HG03575 (cell line): ENCODE data around the gene CCNB2.
"Not testable (repeated sequence)": the region's sequence is repeated elsewhere in the genome, so short reads cannot be mapped to it uniquely, and the experiment has no call there.

ENCODE experiments used
- ATAC-seq: cut with Tn5 transposase; IDR thresholded peaks from one replicate; pipeline ENCODE4 v1.9.1; 2021; ENCODE audit not compliant: unreplicated experiment, insufficient number of reproducible peaks, low FRiP score; ENCODE audit errors: extremely low read depth

CCNB2 gene

DNA sequence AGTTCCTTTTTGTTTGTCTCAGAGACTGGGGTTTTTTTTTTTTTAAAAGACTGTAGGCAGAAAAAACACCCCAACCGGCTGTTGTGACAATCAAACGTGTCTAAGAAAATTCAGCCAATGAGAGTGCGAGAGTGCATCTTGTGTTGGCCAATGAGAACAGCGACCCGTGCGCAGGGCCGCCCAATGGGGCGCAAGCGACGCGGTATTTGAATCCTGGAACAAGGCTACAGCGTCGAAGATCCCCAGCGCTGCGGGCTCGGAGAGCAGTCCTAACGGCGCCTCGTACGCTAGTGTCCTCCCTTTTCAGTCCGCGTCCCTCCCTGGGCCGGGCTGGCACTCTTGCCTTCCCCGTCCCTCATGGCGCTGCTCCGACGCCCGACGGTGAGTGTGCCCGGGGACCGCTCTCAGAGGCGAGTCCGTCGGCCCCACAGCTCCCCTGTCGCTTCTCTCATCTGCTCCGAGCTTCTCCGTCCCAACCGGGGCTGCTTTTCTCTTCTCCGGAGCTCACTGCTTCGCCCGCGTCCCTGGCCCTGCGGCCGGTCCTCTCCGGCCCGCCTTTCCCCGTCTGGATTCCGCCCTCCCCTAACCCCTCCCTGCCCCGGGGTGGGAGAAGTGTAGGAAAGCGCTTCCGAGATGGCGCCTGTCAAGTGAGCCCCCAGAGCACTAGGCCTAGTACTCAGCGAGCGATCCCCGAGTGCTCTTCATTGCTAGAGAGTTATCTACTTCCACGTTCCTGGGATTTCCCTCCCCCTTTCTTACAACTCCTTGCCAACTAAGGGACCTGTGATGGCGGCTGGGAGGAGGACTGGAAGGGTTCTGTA, at the start of gene CCNB2:
CCNB2 (plus strand) TSS at position 235 of the 821 bp plus-strand sequence; CDS start at position 358, 123 bp downstream.
- ATAC-seq, result peak; percentile 67

DNA sequence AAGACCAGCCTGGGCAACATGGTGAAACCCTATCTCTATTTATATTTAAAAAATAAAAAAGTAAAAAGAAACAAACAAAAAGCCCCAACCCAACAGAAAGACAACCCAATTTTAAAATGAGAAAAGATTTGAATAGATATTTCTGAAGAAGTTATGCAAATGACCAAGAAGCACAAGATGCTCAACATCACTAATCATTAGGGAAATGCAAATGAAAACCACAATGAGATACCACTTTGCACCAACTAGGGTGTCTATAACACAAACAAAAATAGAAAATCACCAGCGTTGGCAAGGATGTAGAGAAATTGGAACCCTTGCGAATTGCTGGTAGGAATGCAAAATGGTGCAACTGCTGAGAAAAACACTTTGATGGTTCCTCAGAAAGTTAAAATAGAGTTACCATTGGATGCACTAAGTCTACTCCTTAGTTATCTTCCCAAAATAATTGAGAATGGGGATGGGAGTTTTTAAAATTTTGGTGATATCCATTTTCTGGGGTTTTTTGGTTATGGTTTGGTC, 45.8 kb upstream of the CCNB2 start:
- ATAC-seq, result no peak

- ATAC-seq, result no peak
These were observed 44.6 kb upstream of the CCNB2 start for GRCh38 chr15:59060348-59060747.

GRCh38 chr15:59063042-59063441, 41.9 kb upstream of the CCNB2 start:
- no peak for ATAC-seq

- ATAC-seq, result no peak
These were observed 35.5 kb upstream of the CCNB2 start for GRCh38 chr15:59069430-59069829.

DNA sequence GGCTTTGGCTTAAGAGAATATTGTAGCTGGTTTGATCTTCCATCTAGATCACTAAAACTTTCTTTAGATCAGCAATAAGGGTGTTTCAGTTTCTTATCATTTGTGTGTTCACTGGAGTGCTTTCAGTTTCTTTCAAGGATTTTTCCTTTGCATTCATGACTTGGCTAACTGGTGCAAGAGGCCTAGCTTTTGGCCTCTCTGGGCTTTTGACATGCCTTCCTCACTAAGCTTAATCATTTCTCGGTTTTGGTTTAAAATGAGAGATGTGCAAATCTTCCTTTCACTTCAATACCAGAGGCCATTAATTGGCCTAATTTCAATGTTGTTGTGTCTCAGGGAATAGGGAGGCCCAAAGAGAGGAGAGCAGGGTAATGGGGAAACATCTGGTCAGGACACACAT, 30.3 kb upstream of the CCNB2 start:
- ATAC-seq, result no peak

- ATAC-seq, result no peak
These were observed 17.2 kb upstream of the CCNB2 start for GRCh38 chr15:59087731-59088130.

DNA sequence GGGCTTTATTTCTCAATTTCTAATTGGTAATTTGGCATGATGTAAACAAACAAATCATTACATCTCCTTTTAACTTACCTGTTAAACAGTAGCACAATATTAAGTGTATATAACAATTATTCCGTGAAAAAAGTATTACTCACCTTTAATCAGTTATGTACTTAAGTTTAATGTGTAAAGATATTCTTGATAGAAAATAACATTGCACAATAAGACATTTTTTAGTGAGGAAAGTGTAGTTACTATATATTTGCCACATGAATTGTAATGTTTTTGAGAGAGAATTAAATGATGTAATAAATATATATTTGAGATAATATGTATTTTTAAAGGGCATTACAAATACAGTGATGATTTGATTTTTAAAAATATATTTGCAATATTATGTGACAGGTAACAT, 10.9 kb upstream of the CCNB2 start:
- ATAC-seq, result no peak

- ATAC-seq, result no peak
These were observed 8.5 kb upstream of the CCNB2 start for GRCh38 chr15:59096429-59096828.

GRCh38 chr15:59099162-59099685, 5.7 kb upstream of the CCNB2 start:
- ATAC-seq, result no peak

DNA sequence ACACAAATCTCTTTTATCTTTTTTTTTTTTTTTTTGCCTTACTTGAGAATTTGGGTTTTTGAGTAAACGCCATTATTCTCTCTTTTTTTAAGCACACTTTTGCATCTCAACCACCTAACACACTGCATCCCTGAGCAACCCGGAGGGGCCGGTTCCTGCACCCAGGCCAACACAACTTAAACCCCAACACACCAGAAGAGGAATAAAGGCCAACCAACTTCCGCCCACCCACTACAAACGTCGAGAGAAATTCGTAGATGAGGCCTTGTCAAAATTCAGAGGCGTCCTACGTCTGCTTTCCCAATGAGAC, 389 bp upstream of the CCNB2 start:
- ATAC-seq, result peak; percentile 18

DNA sequence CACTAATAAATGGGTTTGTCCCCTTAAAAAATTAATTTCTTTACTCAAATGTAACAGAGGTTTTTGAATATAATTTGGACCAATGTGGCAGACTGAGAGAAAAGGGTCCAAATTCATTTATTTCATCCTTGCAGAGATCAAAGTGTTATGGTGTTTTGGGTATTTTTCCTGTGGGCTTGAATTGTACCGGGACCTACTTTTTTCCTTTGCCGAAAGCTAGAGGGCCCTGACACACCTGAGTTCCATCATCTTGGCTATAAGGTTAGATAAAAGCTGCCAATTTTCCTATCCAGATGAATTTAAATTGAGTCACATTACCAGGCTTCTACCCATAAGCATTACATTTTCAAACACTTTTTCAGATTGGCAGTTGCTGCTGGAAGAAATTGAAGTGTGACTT, 908 bp downstream of the CCNB2 start:
- no peak for ATAC-seq

DNA sequence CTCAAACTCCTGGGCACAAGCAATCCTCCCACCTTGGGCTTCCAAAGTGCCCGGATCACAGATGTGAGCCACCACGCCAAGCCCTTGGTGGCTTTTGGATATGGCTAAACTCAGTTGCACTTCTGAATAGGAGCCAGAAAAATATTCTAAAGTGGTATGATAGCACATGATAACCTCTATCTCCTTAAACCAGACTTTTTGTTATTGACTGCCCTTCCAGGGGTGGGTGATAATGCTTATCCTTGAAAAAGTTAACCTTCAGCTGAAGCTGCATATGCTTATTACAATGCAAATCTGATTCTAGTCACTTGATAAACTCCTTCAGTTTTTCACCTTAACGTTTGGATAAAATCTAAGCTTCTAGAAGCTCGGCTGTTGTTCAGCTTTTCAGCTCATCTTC, 6.3 kb downstream of the CCNB2 start:
- no peak for ATAC-seq

- no peak for ATAC-seq
These were observed 10.1 kb downstream of the CCNB2 start for GRCh38 chr15:59115047-59115446.

GRCh38 chr15:59116141-59116540, 11.2 kb downstream of the CCNB2 start:
- ATAC-seq, result no peak

DNA sequence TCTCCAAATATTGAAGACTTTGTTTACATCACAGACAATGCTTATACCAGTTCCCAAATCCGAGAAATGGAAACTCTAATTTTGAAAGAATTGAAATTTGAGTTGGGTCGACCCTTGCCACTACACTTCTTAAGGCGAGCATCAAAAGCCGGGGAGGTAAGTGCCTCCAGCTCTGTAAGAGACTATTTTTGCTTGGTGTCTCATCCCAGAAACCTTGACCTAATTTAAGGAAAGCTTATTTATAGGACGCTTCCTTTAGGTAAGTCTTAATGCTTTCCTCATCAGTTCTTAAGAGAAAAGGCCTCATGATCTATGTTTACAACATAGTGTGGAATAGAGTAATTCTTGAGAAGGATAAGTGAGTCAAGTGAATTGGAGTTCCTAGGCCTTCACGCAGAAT, 11.8 kb downstream of the CCNB2 start:
- no peak for ATAC-seq

DNA sequence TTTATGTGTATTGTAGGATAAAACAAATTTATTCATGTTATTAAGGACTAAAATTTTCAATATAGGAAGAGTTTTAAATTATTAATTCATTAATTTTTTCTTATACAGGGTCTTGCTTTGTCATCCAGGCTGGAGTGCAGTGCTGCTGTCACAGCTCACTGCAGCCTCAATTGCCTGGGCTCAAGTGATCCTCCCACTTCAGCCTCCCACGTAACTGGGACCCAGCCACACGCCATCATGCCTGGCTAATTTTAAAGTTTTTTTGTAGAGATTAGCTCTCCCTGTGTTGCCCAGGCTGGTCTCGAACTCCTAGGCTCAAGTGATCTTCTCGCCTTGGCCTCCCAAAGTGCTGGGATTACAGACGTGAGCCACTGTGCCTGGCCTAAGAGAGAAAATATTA, 14.7 kb downstream of the CCNB2 start:
- ATAC-seq, result no peak

DNA sequence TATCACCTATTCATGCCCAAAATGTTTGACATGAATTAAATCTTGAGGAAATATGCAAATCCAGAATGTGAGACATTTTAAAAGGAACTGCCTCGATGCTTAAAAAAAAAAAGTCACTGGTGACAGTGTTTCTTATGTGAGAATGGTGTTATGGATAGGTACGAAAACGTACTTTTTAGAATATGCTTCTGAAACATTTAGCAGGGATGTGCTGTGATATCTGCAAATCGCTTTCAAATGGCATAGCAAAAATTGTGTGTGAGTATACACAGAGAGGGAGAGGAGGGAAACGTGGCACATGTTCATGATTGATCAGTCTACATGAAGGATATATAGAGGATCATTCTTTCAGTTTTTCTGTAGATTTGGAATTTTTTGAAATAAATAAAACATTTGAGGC, 16.0 kb downstream of the CCNB2 start:
- ATAC-seq, result no peak

GRCh38 chr15:59124261-59124660, 19.3 kb downstream of the CCNB2 start:
- ATAC-seq, result no peak

DNA sequence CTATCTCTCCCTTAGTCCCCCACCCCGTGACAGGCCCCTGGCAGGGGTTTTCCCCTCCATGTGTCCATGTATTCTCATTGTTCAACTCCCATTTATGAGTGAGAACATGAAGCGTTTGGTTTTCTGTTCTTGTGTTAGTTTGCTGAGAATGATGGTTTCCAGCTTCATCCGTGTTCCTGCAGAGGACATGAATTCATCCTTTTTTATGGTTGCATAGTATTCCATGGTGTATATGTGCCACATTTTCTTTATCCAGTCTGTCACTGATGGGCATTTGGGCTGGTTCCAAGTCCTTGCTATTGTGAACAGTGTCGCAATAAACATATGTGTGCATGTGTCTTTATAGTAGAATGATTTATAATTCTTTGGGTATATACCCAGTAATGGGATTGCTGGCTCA, 20.7 kb downstream of the CCNB2 start:
- ATAC-seq, result not testable (repeated sequence)

DNA sequence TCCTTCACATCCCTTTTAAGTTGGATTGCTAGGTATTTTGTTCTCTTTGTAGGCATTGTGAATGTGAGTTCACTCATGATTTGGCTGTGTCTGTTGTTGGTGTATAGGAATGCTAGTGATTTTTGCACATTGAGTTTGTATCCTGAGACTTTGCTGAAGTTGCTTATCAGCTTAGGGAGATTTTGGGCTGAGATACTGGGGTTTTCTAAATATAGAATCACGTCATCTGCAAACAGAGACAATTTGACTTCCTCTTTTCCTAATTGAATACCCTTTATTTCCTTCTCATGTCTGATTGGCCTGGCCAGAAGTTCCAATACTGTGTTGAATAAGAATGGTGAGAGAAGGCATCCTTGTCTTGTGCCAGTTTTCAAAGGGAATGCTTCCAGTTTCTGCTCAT, 22.3 kb downstream of the CCNB2 start:
- ATAC-seq, result not testable (repeated sequence)
